Fibroblast of gingiva (primary cell): ENCODE data around the gene ARRDC4.
"Not testable (repeated sequence)": the region's sequence is repeated elsewhere in the genome, so short reads cannot be mapped to it uniquely, and the experiment has no call there.

Experiments used
- DNase-seq: peaks from one replicate; pipeline ENCODE4 v3.0.0-alpha.2; 2011; ENCODE audit warnings: low read depth

ARRDC4 gene

GRCh38 chr15:97966246-97966645 is 5.7 kb downstream of the ARRDC4 start:
- no peak for DNase-seq

GRCh38 chr15:97966924-97967620 is 6.6 kb downstream of the ARRDC4 start:
- peak; percentile 61 for DNase-seq

GRCh38 chr15:97967881-97968280 is 7.4 kb downstream of the ARRDC4 start:
- DNase-seq: no peak

GRCh38 chr15:97968380-97968779 is 7.9 kb downstream of the ARRDC4 start:
- DNase-seq: peak; percentile 94

GRCh38 chr15:97972366-97972765 is 11.9 kb downstream of the ARRDC4 start:
- no peak for DNase-seq

GRCh38 chr15:97976129-97976528 is 15.6 kb downstream of the ARRDC4 start:
- no peak for DNase-seq

GRCh38 chr15:97976766-97977503 is 16.4 kb downstream of the ARRDC4 start:
- no peak for DNase-seq

- no peak for DNase-seq
Measured at GRCh38 chr15:97977734-97978133, 17.2 kb downstream of the ARRDC4 start.

DNA sequence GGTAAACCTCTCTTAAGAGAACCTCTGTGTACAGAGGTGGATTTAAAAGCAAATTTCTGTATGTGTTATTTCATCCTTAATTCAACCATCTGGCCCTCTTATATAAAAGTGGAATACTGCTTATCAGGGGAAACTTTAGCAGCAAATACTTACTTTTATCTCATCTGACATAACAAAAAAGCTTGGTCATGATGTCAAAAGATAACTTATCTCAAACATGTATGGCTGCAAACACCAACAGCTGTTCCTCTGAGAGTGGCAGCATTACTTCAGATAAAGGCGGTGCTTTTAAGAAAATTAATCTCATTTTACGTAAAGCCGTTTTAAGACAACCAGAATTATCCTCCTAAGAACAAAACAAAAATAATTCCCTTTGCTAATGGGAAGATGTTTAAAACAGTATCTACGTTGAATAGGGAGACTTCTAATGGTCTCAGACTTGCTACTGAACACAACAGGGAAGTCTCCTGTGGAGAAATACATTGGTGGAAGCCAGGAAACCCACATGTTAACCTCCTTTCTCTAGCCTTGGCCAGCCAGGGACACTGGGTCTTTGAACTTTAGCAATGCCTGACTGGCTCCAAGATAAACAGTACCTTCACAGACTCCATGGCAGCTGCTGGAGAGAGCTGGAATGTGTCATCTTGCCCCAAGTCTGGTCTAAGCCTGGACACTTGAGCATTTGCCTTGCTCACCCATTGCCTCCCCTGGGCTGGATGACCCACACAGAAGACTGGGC is 18.1 kb downstream of the ARRDC4 start:
- peak; percentile 24 for DNase-seq

DNA sequence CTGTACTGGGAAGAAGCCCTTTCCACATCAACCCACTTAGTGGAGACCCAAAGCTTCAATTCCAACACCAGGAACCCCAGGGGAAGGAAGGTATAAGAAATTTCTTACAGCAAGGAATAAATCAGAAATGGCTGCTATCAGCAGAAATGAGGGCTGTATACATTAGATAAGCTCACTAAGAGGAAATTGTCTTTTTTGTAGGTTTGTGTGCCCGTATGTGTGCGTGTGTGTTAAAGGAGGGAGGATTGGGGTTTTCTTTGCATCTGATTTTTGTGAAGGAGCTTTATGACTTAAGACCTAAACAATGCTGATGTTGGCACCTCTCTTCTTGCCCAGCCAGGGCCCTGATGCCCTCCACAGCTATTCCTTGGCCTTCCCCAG is 18.6 kb downstream of the ARRDC4 start:
- no peak for DNase-seq

DNA sequence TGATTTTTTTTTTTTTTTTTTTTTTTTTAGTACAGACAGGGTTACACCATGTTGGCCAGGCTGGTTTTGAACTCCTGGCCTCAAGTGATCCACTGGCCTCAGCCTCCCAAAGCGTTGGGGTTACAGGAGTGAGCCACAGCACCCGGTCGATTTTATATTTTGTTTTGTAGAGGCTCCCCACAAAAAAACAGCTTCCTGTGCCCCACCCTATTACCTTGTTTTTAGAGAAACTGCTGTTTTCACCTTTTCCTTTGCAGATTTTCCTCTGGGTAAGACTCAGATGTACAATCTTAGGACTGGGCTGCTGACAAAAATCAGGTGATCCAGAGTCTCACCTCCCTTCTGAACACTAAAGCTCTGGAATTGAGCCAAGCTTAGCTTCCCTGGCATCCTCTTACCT is 20.6 kb downstream of the ARRDC4 start:
- DNase-seq: no peak

DNA sequence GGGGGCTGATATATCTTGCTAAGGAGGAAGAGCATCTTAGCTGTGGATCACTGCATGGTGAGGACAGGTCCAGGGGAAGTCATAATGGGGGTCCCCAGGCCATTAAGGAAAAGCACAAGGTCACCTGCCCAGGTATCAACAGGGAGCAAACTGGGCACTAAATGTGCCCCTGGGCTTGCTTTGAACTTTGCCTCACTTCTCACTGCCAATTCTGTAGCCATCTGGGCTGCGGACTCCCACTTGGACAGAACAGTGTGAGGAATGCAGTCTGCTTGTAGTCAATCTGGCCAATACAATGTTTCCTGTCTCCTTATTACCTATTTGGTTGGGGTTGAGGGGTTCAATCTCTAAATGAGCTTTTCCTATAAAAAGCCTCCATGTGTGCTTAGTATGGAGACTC is 21.3 kb downstream of the ARRDC4 start:
- no peak for DNase-seq

- no peak for DNase-seq
Measured at GRCh38 chr15:97984157-97984556, 23.7 kb downstream of the ARRDC4 start.

DNA sequence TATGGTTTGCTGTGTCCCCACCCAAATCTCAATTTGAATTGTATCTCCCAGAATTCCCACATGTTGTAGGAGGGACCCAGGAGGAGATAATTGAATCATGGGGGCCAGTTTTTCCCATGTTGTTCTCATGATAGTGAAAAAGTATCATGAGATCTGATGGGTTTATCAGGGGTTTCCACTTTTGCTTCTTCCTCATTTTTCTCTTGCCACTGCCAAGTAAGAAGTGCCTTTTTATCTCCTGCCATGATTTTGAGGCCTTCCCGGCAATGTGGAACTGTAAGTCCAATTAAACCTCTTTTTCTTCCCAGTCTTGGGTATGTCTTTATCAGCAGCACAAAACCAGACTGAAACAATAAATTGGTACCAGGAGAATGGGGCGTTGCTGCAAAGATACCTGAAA is 25.5 kb downstream of the ARRDC4 start:
- DNase-seq: not testable (repeated sequence)

- DNase-seq: no peak
Measured at GRCh38 chr15:97986781-97987180, 26.3 kb downstream of the ARRDC4 start.

DNA sequence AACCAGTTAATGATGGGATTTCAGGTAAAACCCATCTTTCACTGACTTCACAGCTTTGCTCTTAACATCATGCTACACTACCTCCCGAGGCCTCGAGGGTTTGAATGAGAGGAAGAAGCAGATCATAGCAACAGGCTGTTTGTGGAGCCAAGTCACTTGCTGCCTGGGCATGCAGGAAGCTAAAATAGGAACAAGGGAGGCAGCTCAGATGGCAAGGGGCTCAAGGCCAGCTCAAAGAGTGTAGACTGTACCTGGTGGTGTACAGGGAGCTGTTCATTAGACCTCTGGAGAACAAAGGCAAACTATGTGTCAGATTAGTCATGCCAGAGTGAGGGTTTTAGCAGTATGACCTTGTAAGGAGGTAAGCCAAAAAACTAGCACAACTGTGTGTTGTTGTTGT is 28.8 kb downstream of the ARRDC4 start:
- no peak for DNase-seq

DNA sequence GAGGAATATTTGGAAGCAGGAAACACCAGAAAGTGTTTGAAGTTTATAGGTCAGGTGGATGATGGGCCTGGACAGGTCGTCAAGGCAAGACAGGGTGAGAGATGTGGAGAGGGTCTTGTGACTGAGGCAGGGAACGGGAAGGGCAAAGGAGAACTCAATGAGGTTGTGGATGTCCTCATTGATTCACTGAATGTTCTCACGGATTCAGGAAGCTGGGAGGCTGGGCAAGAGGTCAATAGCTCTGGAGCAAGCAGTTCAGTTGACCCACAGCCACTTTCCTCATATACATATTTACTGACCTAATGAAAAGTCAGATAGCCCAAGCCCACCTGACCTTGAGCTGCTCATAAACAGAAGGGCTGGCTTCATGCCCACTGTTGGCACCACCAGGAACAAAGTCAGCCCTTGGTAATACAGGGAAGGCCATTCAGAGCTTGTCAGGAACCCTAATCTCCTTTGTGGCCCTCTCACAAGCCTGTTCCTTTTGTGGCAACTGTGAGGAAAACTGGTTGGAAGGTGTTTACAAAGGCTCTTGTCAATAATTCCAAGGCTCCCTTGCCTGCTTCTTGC is 31.6 kb downstream of the ARRDC4 start:
- no peak for DNase-seq

GRCh38 chr15:97992823-97993222 is 32.3 kb downstream of the ARRDC4 start:
- DNase-seq: no peak

- DNase-seq: no peak
Measured at GRCh38 chr15:97993310-97993738, 32.8 kb downstream of the ARRDC4 start.

DNA sequence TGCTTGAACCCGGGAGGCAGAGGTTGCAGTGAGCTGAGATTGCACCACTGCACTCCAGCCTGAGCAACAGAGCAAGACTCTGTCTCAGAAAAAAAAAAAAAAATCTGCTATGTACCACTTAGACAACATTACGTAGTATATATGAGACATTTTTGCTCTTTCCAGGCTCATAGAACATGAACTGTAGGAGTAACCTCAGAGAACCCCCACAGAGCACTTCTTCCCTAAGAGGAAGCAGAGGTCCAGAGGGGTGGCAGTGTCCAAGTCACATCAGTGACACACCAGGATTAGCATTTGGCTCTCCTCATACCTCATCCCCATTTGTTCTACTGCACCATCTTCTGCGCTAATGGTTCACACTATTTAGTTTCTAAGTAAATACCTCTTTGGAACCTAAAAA is 33.7 kb downstream of the ARRDC4 start:
- no peak for DNase-seq

DNA sequence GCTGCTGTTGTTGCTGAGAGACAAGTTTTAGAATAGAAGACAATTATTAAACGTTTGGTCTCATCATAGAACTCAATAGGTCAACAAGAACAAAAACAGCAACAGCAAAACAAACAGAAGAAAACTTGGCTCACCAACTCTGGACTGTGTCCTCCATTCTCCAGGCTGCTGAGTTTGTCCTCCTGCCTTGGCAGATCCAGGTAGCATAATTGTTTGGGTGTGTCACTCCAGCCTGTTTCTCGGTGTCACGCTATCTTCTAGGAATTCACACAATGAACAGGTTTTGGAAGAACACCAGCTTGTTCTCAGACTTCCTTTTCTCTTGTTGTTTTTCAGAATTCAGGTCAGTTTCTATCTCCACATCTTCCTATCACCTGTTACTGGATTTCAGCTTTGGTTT is 34.7 kb downstream of the ARRDC4 start:
- DNase-seq: no peak

GRCh38 chr15:97995881-97996603 is 35.5 kb downstream of the ARRDC4 start:
- DNase-seq: no peak
